ENCODE measurements around the gene TEKT2. TPM values are rescaled to one million over a fixed set of nuclear protein-coding genes. Genes with fewer than 3 reads are reported as not detected.

TEKT2 gene
- total and polyA plus RNA-seq, 2 of the 8 experiments (the other 6 are each of a cell fraction or from before 2014, with no cell fraction given), result 1.6 to 1.7 TPM

GRCh38 chr1:36122062-36123030 lies 38.5 kb downstream of the TEKT2 start:
- Histone ChIP-seq H3K18ac (ENCODE audit: extremely low read depth, low read length) (no peak overlapping the region), H4K8ac (ENCODE audit: extremely low read depth, insufficient read depth, low read length) (no peak overlapping the region), H3K27me3 (replicated peaks in 1 of 4; ENCODE audit: control insufficient read depth in 3 of 4, extremely low read depth in 1 of 4, insufficient read depth in 3 of 4, low read length in 3 of 4) (peaks cover 16 to 38% (median 30%) of the 10 kb centered on the region in 4 experiments), H3K79me1 (ENCODE audit: low read depth, low read length) (no peaks in the 10 kb centered on the region), H2AFZ (ENCODE audit: low read length) (no peak overlapping the region), H4K91ac (replicated peaks; ENCODE audit: insufficient read length, low read length) (no peak overlapping the region), H3K9me3 (ENCODE audit: insufficient read depth in 2 of 2, low read depth in 1 of 2, low read length in 1 of 2) (no peaks in the 10 kb centered on the region), H2BK12ac (ENCODE audit: low read depth, low read length) (no peak overlapping the region), H4K20me1 (replicated peaks in 1 of 2; ENCODE audit: control insufficient read depth in 1 of 2, insufficient read depth in 2 of 2, low read length in 2 of 2) (peaks cover 0 to 5% of the 10 kb centered on the region in 2 experiments), H2BK20ac (ENCODE audit: low read length) (no peak overlapping the region), H3K23ac (ENCODE audit: insufficient read length) (no peak overlapping the region), H3K23me2 (ENCODE audit: low read depth, low read length) (peaks cover 16% of the 10 kb centered on the region; the same call in 1 of the 2 replicates), H2BK5ac (ENCODE audit: low read depth, low read length) (no peak overlapping the region), H3K56ac (replicated peaks; ENCODE audit: insufficient read length, low read depth, low read length) (no peak overlapping the region), H3K4me3 (ENCODE audit: extremely low read depth in 1 of 4, insufficient read depth in 2 of 4, low read depth in 3 of 4, low read length in 4 of 4) (no peak overlapping the region), H3K4me1 (replicated peaks in 1 of 4; ENCODE audit: control insufficient read depth in 3 of 4, insufficient read depth in 4 of 4, low read length in 3 of 4) (peaks cover 0 to 17% (median 10%) of the 10 kb centered on the region in 4 experiments; a peak in 6 of 7 replicates), H3K14ac (ENCODE audit: insufficient read length) (no peak overlapping the region), H2BK15ac (ENCODE audit: low read length) (no peak overlapping the region), H3K9ac (replicated peaks in 1 of 4; ENCODE audit: extremely low read depth in 1 of 4, low read depth in 3 of 4, low read length in 3 of 4) (no peak overlapping the region), H3K4me2 (ENCODE audit: insufficient read depth in 1 of 2, low read depth in 2 of 2, low read length in 2 of 2) (no peak overlapping the region), H3K4ac (replicated peaks; ENCODE audit: insufficient read length, low read depth, low read length) (no peak overlapping the region), H2AK5ac (ENCODE audit: low read depth, low read length) (no peak overlapping the region), H3K27ac (ENCODE audit: low read depth, low read length) (no peak overlapping the region), H4K5ac (ENCODE audit: insufficient read length, low read depth, low read length) (no peak overlapping the region), H3K36me3 (ENCODE audit: control insufficient read depth in 2 of 4, insufficient read depth in 4 of 4, low read length in 3 of 4) (no peaks in the 10 kb centered on the region), H3K79me2 (ENCODE audit: control insufficient read depth in 1 of 2, insufficient read depth in 2 of 2, low read length in 2 of 2) (no peaks in the 10 kb centered on the region), H2BK120ac (replicated peaks; ENCODE audit: low read depth, low read length) (no peak overlapping the region)
- FAIRE-seq, result no peak
- ChIA-PET CTCF (ENCODE audit: partially characterized antibody) (interaction anchor here (1.0 to 3.2 kb wide), 5 partner anchors 10 to 39 kb away, joined by 3 to 15 read pairs (median 4); no protein-coding TSS in a partner anchor), POLR2A (ENCODE audit: partially characterized antibody) (interaction anchor here (0.7 kb wide), 1 partner anchor 27 kb away, joined by 3 read pairs; the partner anchor contains the start of gene TRAPPC3)
- DNase-seq (ENCODE audit: low read depth in 1 of 2, low spot score in 2 of 2), result no peak
- 90 to 100% methylated on average over 2 to 12 of the region's 12 CpGs for WGBS, 2 experiments (ENCODE audit: extremely low coverage in 1 of 2, insufficient coverage in 1 of 2, insufficient read length in 1 of 2, insufficient replicate concordance in 2 of 2, low coverage in 1 of 2, low lambda C conversion rate in 2 of 2, missing lambda C conversion rate in 1 of 2)
- no peak for TF ChIP-seq SUZ12 (IDR thresholded peaks at IDR 0.05; ENCODE audit: low read length)
- TF ChIP-seq SP4 (IDR thresholded peaks at IDR 0.05; ENCODE audit: low read length), result no peak
- no peak for TF ChIP-seq MAFK (IDR thresholded peaks at IDR 0.05; ENCODE audit: low read depth, low read length)
- TF ChIP-seq RFX5 (IDR thresholded peaks at IDR 0.05; ENCODE audit: borderline replicate concordance, low read depth, low read length), result no peak
- no peak for TF ChIP-seq NRF1 (IDR thresholded peaks at IDR 0.05; ENCODE audit: low read depth, low read length)
- TF ChIP-seq ASH2L (IDR thresholded peaks at IDR 0.05; ENCODE audit: low read length), result no peak
- TF ChIP-seq KDM1A (IDR thresholded peaks at IDR 0.05; ENCODE audit: borderline replicate concordance, low read length), result no peak
- TF ChIP-seq POLR2A (IDR thresholded peaks at IDR 0.05; ENCODE audit: control extremely low read depth in 1 of 2, low read depth in 2 of 2, low read length in 2 of 2), result no peak
- TF ChIP-seq CHD2 (IDR thresholded peaks at IDR 0.05; ENCODE audit: low read length), result no peak
- no peak for TF ChIP-seq RNF2 (IDR thresholded peaks at IDR 0.05; ENCODE audit: borderline replicate concordance, low read depth, low read length, missing control alignments, poor library complexity, severe bottlenecking)
- TF ChIP-seq MAX (IDR thresholded peaks at IDR 0.05), result no peak
